ENCODE data around the gene EIF2AK2. TPM values are rescaled to one million over a fixed set of nuclear protein-coding genes. Genes with fewer than 3 reads are reported as not detected.

Gene EIF2AK2
- total RNA-seq, 1 donor from 2014 or later: 23.8 TPM

GRCh38 chr2:37070931-37071330 lies 85.8 kb downstream of the EIF2AK2 start:
- TF ChIP-seq, protein P1, sequence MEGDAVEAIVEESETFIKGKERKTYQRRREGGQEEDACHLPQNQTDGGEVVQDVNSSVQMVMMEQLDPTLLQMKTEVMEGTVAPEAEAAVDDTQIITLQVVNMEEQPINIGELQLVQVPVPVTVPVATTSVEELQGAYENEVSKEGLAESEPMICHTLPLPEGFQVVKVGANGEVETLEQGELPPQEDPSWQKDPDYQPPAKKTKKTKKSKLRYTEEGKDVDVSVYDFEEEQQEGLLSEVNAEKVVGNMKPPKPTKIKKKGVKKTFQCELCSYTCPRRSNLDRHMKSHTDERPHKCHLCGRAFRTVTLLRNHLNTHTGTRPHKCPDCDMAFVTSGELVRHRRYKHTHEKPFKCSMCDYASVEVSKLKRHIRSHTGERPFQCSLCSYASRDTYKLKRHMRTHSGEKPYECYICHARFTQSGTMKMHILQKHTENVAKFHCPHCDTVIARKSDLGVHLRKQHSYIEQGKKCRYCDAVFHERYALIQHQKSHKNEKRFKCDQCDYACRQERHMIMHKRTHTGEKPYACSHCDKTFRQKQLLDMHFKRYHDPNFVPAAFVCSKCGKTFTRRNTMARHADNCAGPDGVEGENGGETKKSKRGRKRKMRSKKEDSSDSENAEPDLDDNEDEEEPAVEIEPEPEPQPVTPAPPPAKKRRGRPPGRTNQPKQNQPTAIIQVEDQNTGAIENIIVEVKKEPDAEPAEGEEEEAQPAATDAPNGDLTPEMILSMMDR (IDR thresholded peaks at IDR 0.05; ENCODE audit: borderline replicate concordance): no peak
- Histone ChIP-seq H3K4me1 (no peaks in the 10 kb centered on the region), H3K9me3 (replicated peaks) (no peaks in the 10 kb centered on the region), H3K4me3 (no peak overlapping the region), H3K27me3 (ENCODE audit: low read depth) (no peaks in the 10 kb centered on the region), H3K36me3 (peaks cover 81% of the 10 kb centered on the region), H3K27ac (replicated peaks) (no peak overlapping the region)
- no peak for DNase-seq
- intact Hi-C loops (cut with micrococcal nuclease): no loop called here

GRCh38 chr2:37068686-37069085 lies 88.1 kb downstream of the EIF2AK2 start:
- H3K36me3 ChIP-seq: peaks cover 81% of the 10 kb centered on the region
- TF ChIP-seq, protein P1 (IDR thresholded peaks at IDR 0.05; ENCODE audit: borderline replicate concordance): no peak
- intact Hi-C loops (cut with micrococcal nuclease): no loop called here
- H3K4me1 ChIP-seq: no peaks in the 10 kb centered on the region
- no peak overlapping the region for H3K4me3 ChIP-seq
- no peak for DNase-seq
- no peak overlapping the region for H3K27ac ChIP-seq (replicated peaks)
- no peaks in the 10 kb centered on the region for H3K27me3 ChIP-seq (ENCODE audit: low read depth)
- no peaks in the 10 kb centered on the region for H3K9me3 ChIP-seq (replicated peaks)

DNA sequence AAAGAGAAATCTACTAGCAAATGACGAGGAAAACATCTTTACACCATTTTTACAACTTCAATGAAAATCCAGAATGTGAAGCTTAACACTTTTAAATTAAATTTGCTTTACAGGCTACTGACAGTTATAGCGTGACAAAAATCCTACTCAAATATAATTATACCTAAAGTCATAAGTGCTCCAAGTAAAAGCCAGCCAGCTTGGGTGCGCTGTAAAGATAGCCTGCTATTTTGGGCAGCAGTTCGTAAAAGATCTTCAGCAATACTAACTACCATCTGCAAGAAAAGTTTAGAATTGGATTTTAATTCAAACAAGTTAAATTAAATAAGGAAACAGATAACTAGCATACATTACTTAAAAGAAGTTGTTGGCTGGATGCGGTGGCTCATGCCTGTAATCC lies 95.0 kb downstream of the EIF2AK2 start:
- peaks cover 84% of the 10 kb centered on the region for H3K36me3 ChIP-seq
- peak overlapping the region; percentile 13 for H3K27ac ChIP-seq (replicated peaks)
- DNase-seq: no peak
- no peak overlapping the region for H3K4me3 ChIP-seq
- TF ChIP-seq, protein P1 (IDR thresholded peaks at IDR 0.05; ENCODE audit: borderline replicate concordance): no peak
- no peaks in the 10 kb centered on the region for H3K9me3 ChIP-seq (replicated peaks)
- no peaks in the 10 kb centered on the region for H3K27me3 ChIP-seq (ENCODE audit: low read depth)
- H3K4me1 ChIP-seq: peaks cover 18% of the 10 kb centered on the region
- intact Hi-C loops (cut with micrococcal nuclease): no loop called here

GRCh38 chr2:37061013-37061711 lies 95.6 kb downstream of the EIF2AK2 start:
- no peaks in the 10 kb centered on the region for H3K9me3 ChIP-seq (replicated peaks)
- no peak for DNase-seq
- intact Hi-C loops (cut with micrococcal nuclease): no loop called here
- H3K4me1 ChIP-seq: peaks cover 18% of the 10 kb centered on the region
- peaks cover 84% of the 10 kb centered on the region for H3K36me3 ChIP-seq
- no peak overlapping the region for H3K4me3 ChIP-seq
- TF ChIP-seq, protein P1 (IDR thresholded peaks at IDR 0.05; ENCODE audit: borderline replicate concordance): no peak
- H3K27ac ChIP-seq (replicated peaks): peak overlapping the region; percentile 13
- H3K27me3 ChIP-seq (ENCODE audit: low read depth): no peaks in the 10 kb centered on the region

DNA sequence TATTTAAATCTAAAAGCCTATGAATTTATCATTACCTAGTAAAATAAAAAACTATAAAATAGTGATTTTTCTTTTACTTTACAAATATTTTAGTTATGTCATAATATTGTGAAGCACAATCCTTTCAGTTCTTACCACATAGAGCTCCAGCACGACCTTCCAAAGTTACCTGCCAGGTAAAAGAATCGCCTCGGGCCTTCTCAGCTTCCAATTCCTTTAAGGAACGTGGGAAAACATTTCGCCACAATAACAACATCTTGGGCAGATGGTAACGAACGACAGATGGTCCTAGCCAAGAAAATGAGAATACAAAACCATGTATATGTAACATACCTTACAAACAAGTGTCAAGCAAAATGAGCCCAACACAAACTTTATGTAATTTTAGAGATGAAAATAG lies 96.3 kb downstream of the EIF2AK2 start:
- no peak for DNase-seq
- H3K4me1 ChIP-seq: peaks cover 18% of the 10 kb centered on the region
- H3K36me3 ChIP-seq: peaks cover 84% of the 10 kb centered on the region
- intact Hi-C loops (cut with micrococcal nuclease): no loop called here
- TF ChIP-seq, protein P1 (IDR thresholded peaks at IDR 0.05; ENCODE audit: borderline replicate concordance): no peak
- no peaks in the 10 kb centered on the region for H3K9me3 ChIP-seq (replicated peaks)
- no peak overlapping the region for H3K27ac ChIP-seq (replicated peaks)
- no peaks in the 10 kb centered on the region for H3K27me3 ChIP-seq (ENCODE audit: low read depth)
- no peak overlapping the region for H3K4me3 ChIP-seq
